Left ventricle myocardium superior (tissue), 1 donor: Measurements from ENCODE around the gene MCM6. TPM values are rescaled to one million over a fixed set of nuclear protein-coding genes. Genes with fewer than 3 reads are reported as not detected.
A peak's percentile ranks its signal among the peaks of the same experiment; 100 is the strongest.
"Not testable (repeated sequence)": the region's sequence is repeated elsewhere in the genome, so short reads cannot be mapped to it uniquely, and the experiment has no call there.

ENCODE experiments used
- ATAC-seq: fragments of 200-7000 bp; cut with Tn5 transposase; one replicate; pipeline ENCODE4 v1.9.1; 2020; ENCODE audit warnings: mild to moderate bottlenecking, moderate library complexity
- DNase-seq: peaks from one replicate; pipeline ENCODE4 v3.0.0-alpha.2; 2020
- intact Hi-C: fragments of 100-400 bp; cut with micrococcal nuclease; formaldehyde crosslinking; loops from one replicate; pipeline ENCODE4 v1.11.0; 2022
- total RNA-seq: library from RNA; stranded (reverse); fragmentation: NEBNext Ultra II Directional; extraction: Animal tissue kit (Norgen Biotek cat#: 25700); gene quantifications from one replicate; pipeline ENCODE4 v1.2.1, GENCODE V29; 2021
- donor health status: DM: no; HTN: yes; CAD: no; lungs with severe emphysema.

The MCM6 gene
- total RNA-seq, 1 donor from 2014 or later: 4.1 TPM

DNA sequence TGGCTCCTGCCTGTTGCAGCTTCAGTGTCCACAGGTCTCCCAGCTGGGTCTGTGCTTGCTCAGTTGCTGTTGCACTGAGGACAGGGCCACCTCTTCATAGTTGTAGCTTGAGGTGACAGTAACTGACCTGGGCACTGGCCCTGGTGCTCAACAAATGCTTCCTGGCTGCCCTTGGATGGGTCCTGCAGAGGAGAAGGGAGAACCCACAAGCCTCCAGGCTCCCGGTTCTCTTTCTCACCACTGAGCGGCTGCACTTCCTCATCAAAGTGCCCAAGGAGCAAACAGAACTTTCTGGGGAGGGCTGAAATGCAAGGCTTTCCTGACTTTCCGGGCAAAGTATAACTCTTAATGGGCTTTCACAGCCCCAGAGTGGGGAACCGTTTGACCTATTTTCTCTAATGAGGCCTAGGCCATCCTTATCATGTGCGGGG is 78.0 kb downstream of the MCM6 start:
- DNase-seq: no peak
- peak; percentile 41 for ATAC-seq
- intact Hi-C loops: no loop called here

- intact Hi-C loops: no loop called here
- DNase-seq (peak; percentile 78), ATAC-seq (peak; percentile 95)
Measured at GRCh38 chr2:135797497-135798274, 78.6 kb downstream of the MCM6 start.

DNA sequence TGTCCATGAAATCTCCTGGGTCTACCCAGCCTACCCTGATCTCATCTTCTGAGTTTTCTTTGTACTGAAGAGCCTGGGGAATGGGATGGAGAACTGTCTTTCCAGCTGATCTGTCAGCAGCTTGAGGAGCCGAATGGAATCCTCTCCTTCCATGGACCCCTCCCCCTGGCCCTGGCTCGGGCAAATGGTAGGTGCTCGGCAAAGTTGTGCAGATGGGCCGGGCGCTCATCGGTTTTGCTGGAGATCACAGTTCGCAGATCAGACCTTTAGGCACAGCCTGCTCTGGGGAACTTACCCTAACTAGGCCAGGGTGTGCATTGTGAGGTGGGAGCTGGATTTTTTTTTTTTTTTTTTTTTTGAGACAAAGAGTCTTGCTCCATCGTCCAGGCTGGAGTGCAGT is 79.6 kb downstream of the MCM6 start:
- no peak for ATAC-seq
- intact Hi-C loops: no loop called here
- no peak for DNase-seq

DNA sequence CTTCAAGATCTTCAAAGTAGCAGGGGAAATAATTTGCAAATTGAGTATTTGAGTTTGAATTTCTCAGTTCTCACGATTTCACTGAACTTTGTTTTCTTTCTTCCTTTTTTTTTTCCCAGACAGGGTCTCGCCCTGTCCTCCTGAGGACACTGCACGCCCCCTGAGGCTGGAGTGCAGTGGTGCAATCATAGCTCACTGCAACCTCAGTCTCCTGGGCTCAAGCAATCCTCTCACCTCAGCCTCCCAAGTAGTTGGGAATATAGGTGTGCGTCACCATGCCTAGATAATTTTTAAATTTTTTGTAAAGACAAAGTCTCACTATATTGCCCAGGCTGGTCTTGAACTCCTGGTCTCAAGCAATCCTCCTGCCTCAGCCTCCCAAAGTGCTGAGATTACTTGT is 80.6 kb downstream of the MCM6 start:
- DNase-seq, intact Hi-C loops, ATAC-seq: not testable (repeated sequence)

DNA sequence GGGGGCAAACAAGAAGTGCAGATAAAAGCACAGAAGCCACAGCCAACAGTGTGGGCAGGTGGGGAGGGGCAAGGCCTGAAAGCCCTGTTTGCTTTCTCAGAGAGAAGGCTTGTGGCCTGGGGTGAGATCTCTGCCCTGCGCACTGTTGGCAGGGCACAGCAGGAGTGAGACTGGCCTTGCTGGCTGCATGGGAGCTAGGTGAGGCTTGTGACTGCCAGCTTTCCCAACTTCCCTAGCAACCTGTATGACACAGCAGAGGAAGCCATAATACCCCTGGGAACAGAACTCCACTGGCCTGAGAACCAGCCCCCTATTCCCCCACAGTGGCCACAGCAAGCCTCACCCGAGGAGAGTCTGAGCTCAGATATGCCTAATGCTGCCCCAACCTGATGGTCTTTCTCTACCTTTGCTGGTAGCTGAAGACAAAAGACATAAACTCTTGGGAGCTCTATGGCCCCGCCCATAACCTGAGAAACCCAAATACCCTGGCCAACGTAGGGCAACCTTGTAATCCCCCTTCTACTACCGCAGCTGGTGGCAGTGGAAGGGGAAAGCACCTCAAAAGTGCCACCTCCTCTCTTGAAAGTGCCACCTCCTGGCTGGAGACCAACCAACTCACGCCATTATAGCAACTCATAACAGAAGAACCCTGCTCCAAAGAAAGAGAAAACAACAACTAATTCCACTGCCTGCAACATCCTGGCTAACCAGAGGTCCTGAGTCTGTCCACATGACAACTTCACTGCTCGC is 83.7 kb downstream of the MCM6 start:
- ATAC-seq (no peak), DNase-seq (no peak)
- intact Hi-C loops: no loop called here

- DNase-seq (no peak), ATAC-seq (no peak)
- intact Hi-C loops: no loop called here
Measured at GRCh38 chr2:135791418-135792190, 84.6 kb downstream of the MCM6 start.

- intact Hi-C loops: no loop called here
- DNase-seq: no peak
- no peak for ATAC-seq
Measured at GRCh38 chr2:135790423-135790822, 85.8 kb downstream of the MCM6 start.

Other genes starting within 250 kb of the MCM6 start
- gene UBXN4, start 134.6 kb downstream of the MCM6 start, total RNA-seq: 56.1 TPM
- not detected for gene LCT, start 39.3 kb downstream of the MCM6 start, total RNA-seq
- 62.0 TPM for gene DARS1, start 109.2 kb upstream of the MCM6 start, total RNA-seq
- 3.6 TPM for gene CXCR4, start 241.7 kb upstream of the MCM6 start, total RNA-seq